GM12875 (cell line): ENCODE results near the gene RBMS1.

Experiments
- H3K4me3 ChIP-seq: one replicate; pipeline ENCODE4 v1.5.1; 2011; ENCODE audit warnings: low read depth, low read length, control low read depth
- CTCF ChIP-seq: IDR thresholded peaks from 2 replicates; pipeline ENCODE4 v1.5.1; 2011; ENCODE audit warnings: low read depth, mild to moderate bottlenecking, control low read depth, inconsistent platforms, low read length, moderate library complexity, borderline replicate concordance; ENCODE audit not compliant: insufficient read depth

Gene RBMS1

GRCh38 chr2:160227293-160227915 lies 266.2 kb downstream of the RBMS1 start:
- no peak overlapping the region for H3K4me3 ChIP-seq
- no peak for TF ChIP-seq CTCF

GRCh38 chr2:160226367-160226766 lies 267.2 kb downstream of the RBMS1 start:
- H3K4me3 ChIP-seq = no peak overlapping the region
- no peak for TF ChIP-seq CTCF

GRCh38 chr2:160225722-160226121 lies 267.9 kb downstream of the RBMS1 start:
- no peak for TF ChIP-seq CTCF
- H3K4me3 ChIP-seq = no peak overlapping the region

- no peak overlapping the region for H3K4me3 ChIP-seq
- no peak for TF ChIP-seq CTCF
These were observed 269.1 kb downstream of the RBMS1 start for GRCh38 chr2:160224507-160224906.

GRCh38 chr2:160224060-160224459 lies 269.5 kb downstream of the RBMS1 start:
- H3K4me3 ChIP-seq = no peak overlapping the region
- TF ChIP-seq CTCF = no peak

- no peak for TF ChIP-seq CTCF
- H3K4me3 ChIP-seq = no peak overlapping the region
These were observed 270.0 kb downstream of the RBMS1 start for GRCh38 chr2:160223560-160223959.

GRCh38 chr2:160222546-160223283 lies 270.9 kb downstream of the RBMS1 start:
- H3K4me3 ChIP-seq = no peak overlapping the region
- TF ChIP-seq CTCF = no peak
